Mucosa of descending colon (tissue), 3 donors: ENCODE data around the gene FAM83B. TPM values are rescaled to one million over a fixed set of nuclear protein-coding genes. Genes with fewer than 3 reads are reported as not detected.

ENCODE experiments used
- ATAC-seq: fragments of 200-7000 bp; cut with Tn5 transposase; one replicate; pipeline ENCODE4 v1.9.1; 2020; ENCODE audit warnings: mild to moderate bottlenecking, moderate library complexity
- DNase-seq, 3 donors: peaks; one replicate each; pipeline ENCODE4 v3.0.0-alpha.2; 2020
- H3K36me3 ChIP-seq: fragments of 200-600 bp; one replicate; pipeline ENCODE4 v1.8.0; 2021; ENCODE audit warnings: low read depth, mild to moderate bottlenecking
- H3K4me1 ChIP-seq: fragments of 200-600 bp; one replicate; pipeline ENCODE4 v1.8.0; 2021; ENCODE audit warnings: low read depth, mild to moderate bottlenecking
- H3K4me3 ChIP-seq: fragments of 200-600 bp; one replicate; pipeline ENCODE4 v1.8.0; 2021; ENCODE audit warnings: mild to moderate bottlenecking
- H3K9me3 ChIP-seq: fragments of 200-600 bp; one replicate; pipeline ENCODE4 v1.8.0; 2021; ENCODE audit warnings: mild to moderate bottlenecking
- CTCF ChIP-seq: fragments of 200-600 bp; IDR thresholded peaks from one replicate; pipeline ENCODE4 v1.8.0; 2022; ENCODE audit warnings: antibody characterized with exemption, mild to moderate bottlenecking
- intact Hi-C, 2 donors: fragments of 100-400 bp; cut with DNase I in 1 of 2; cut with micrococcal nuclease in 1 of 2; formaldehyde crosslinking; loops; one replicate each; pipeline versions ENCODE4 v1.11.0 to v1.11.1; 2022; cut with DNase I, micrococcal nuclease
- total RNA-seq, 3 donors: library from RNA; stranded (reverse); fragmentation: NEBNext Ultra II Directional in 2 of 3; extraction: Animal tissue kit (Norgen Biotek cat#: 25700) in 2 of 3; gene quantifications; one replicate each; pipeline versions ENCODE4 v1.2.1 to v1.2.4, GENCODE V29; 2021 to 2023
- donor health status: DM: no; HTN: no; CAD: no; lungs with moderate emphysema.
- donor health status: DM: no; HTN: no; CAD: no.
- donor health status: DM: no; HTN: yes; CAD: no.

Gene FAM83B
- total RNA-seq, 3 donors from 2014 or later = 17.5 to 46.5 (median 39.5) TPM

GRCh38 chr6:54910431-54910884 is 63.9 kb downstream of the FAM83B start:
- Histone ChIP-seq H3K4me3 (no peak overlapping the region), H3K9me3 (no peaks in the 10 kb centered on the region), H3K36me3 (no peaks in the 10 kb centered on the region), H3K4me1 (no peaks in the 10 kb centered on the region)
- ATAC-seq (peak; percentile 92), DNase-seq (peak; percentile 25 to 53 (median 37))
- intact Hi-C loops = no loop called here
- no peak for TF ChIP-seq CTCF

GRCh38 chr6:54910921-54911320 is 64.3 kb downstream of the FAM83B start:
- no peaks in the 10 kb centered on the region for H3K4me1 ChIP-seq

GRCh38 chr6:54913211-54913610 is 66.6 kb downstream of the FAM83B start:
- H3K36me3 ChIP-seq = no peaks in the 10 kb centered on the region
- no peak for TF ChIP-seq CTCF
- intact Hi-C loops = no loop called here
- H3K4me1 ChIP-seq = peaks cover 3% of the 10 kb centered on the region
- DNase-seq (no peak), ATAC-seq (no peak)
- H3K9me3 ChIP-seq = no peaks in the 10 kb centered on the region
- H3K4me3 ChIP-seq = no peak overlapping the region

More at GRCh38 chr6:54910921-54911320, 64.3 kb downstream of the FAM83B start:
- no peak for TF ChIP-seq CTCF
- no peaks in the 10 kb centered on the region for H3K36me3 ChIP-seq
- DNase-seq = no peak
- H3K9me3 ChIP-seq = no peaks in the 10 kb centered on the region
- intact Hi-C loops = no loop called here
- H3K4me3 ChIP-seq = no peak overlapping the region
- ATAC-seq = no peak

- Histone ChIP-seq H3K4me1 (peaks cover 3% of the 10 kb centered on the region), H3K36me3 (no peaks in the 10 kb centered on the region), H3K4me3 (no peak overlapping the region), H3K9me3 (no peaks in the 10 kb centered on the region)
- ATAC-seq = peak; percentile 99
- intact Hi-C loops = no loop called here
- no peak for TF ChIP-seq CTCF
- no peak for DNase-seq
Observed at GRCh38 chr6:54916858-54917257, 70.3 kb downstream of the FAM83B start.

- no peak overlapping the region for H3K4me3 ChIP-seq
- H3K36me3 ChIP-seq = no peaks in the 10 kb centered on the region
- H3K4me1 ChIP-seq = peaks cover 3% of the 10 kb centered on the region
- no peak for DNase-seq
- no peaks in the 10 kb centered on the region for H3K9me3 ChIP-seq
- no peak for TF ChIP-seq CTCF
- no peak for ATAC-seq
- intact Hi-C loops = no loop called here
Observed at GRCh38 chr6:54920628-54921027, 74.1 kb downstream of the FAM83B start.

- TF ChIP-seq CTCF = no peak
- H3K9me3 ChIP-seq = no peaks in the 10 kb centered on the region
- intact Hi-C loops = no loop called here
- no peak for DNase-seq
- H3K4me3 ChIP-seq = no peak overlapping the region
- H3K4me1 ChIP-seq = peaks cover 3% of the 10 kb centered on the region
- H3K36me3 ChIP-seq = no peaks in the 10 kb centered on the region
- no peak for ATAC-seq
Observed at GRCh38 chr6:54921891-54922290, 75.3 kb downstream of the FAM83B start.
